OCI-LY1 (cell line): ENCODE measurements around the gene SNTG2.

Experiments
- H2AFZ ChIP-seq: fragments of 200-600 bp; sonication (generic), shearing (Covaris generic); 2 replicates; pipeline ENCODE4 v1.6.0; 2014; ENCODE audit warnings: antibody characterized with exemption, mild to moderate bottlenecking, low read length
- H3F3A ChIP-seq: fragments of 200-600 bp; sonication (generic), shearing (Covaris generic); 2 replicates; pipeline ENCODE4 v1.6.0; 2014; ENCODE audit warnings: mild to moderate bottlenecking, antibody characterized with exemption, low read length, moderate library complexity; ENCODE audit not compliant: insufficient read depth
- H3K27ac ChIP-seq: fragments of 200-600 bp; sonication (generic); 2 replicates; pipeline ENCODE4 v1.5.1; 2014; ENCODE audit warnings: low read length, mixed run types, mild to moderate bottlenecking, low read depth; ENCODE audit not compliant: poor library complexity, severe bottlenecking
- H3K27me3 ChIP-seq: fragments of 200-600 bp; sonication (generic); 2 replicates; pipeline ENCODE4 v1.6.0; 2014; ENCODE audit warnings: antibody characterized with exemption, mild to moderate bottlenecking, low read length, moderate library complexity; ENCODE audit not compliant: insufficient read depth
- H3K36me3 ChIP-seq: fragments of 200-600 bp; sonication (generic); 2 replicates; pipeline ENCODE4 v1.6.1; 2014; ENCODE audit warnings: mild to moderate bottlenecking, antibody characterized with exemption, low read length, moderate library complexity, mixed read lengths; ENCODE audit not compliant: insufficient read depth
- H3K4me1 ChIP-seq: fragments of 200-600 bp; sonication (generic); 2 replicates; pipeline ENCODE4 v1.5.1; 2014; ENCODE audit warnings: mild to moderate bottlenecking, low read length, moderate library complexity; ENCODE audit not compliant: insufficient read depth, severe bottlenecking
- H3K4me2 ChIP-seq: fragments of 200-600 bp; sonication (generic), shearing (Covaris generic); 2 replicates; pipeline ENCODE4 v1.6.1; 2014; ENCODE audit warnings: low read length
- H3K4me3 ChIP-seq: fragments of 200-600 bp; sonication (generic); 2 replicates; pipeline ENCODE4 v1.5.1; 2014; ENCODE audit warnings: low read length, low read depth, mild to moderate bottlenecking, mixed read lengths; ENCODE audit not compliant: poor library complexity, severe bottlenecking
- H3K79me2 ChIP-seq: fragments of 200-600 bp; shearing (Covaris generic); 2 replicates; pipeline ENCODE4 v1.6.1; 2016; ENCODE audit warnings: mixed run types, low read length, mixed read lengths; ENCODE audit not compliant: insufficient read depth
- H3K9ac ChIP-seq: fragments of 200-600 bp; sonication (generic), shearing (Covaris generic); 2 replicates; pipeline ENCODE4 v1.6.1; 2014; ENCODE audit warnings: mild to moderate bottlenecking, low read length, mixed read lengths
- H3K9me2 ChIP-seq: fragments of 200-600 bp; sonication (generic), shearing (Covaris generic); 2 replicates; pipeline ENCODE4 v1.6.1; 2014; ENCODE audit warnings: low read depth, mild to moderate bottlenecking, low read length, mixed read lengths
- H3K9me3 ChIP-seq: fragments of 200-600 bp; shearing (Covaris generic); 2 replicates; pipeline ENCODE4 v1.6.1; 2014; ENCODE audit warnings: low read length, mixed read lengths
- H4K20me1 ChIP-seq: fragments of 200-600 bp; sonication (generic), shearing (Covaris generic); 2 replicates; pipeline ENCODE4 v1.6.0; 2016; ENCODE audit warnings: mild to moderate bottlenecking, low read length; ENCODE audit not compliant: insufficient read depth
- EZH2 ChIP-seq: fragments of 200-600 bp; sonication (generic), shearing (Covaris generic); IDR thresholded peaks from 2 replicates; pipeline ENCODE4 v1.8.0; 2017; ENCODE audit warnings: borderline replicate concordance, mixed run types, mild to moderate bottlenecking, antibody characterized with exemption, low read length, moderate library complexity, mixed read lengths
- TF ChIP-seq, protein P1 (sequence below): fragments of 200-600 bp; sonication (generic), shearing (Covaris generic); IDR thresholded peaks from 2 replicates; pipeline ENCODE4 v1.5.1; 2017; ENCODE audit warnings: mild to moderate bottlenecking, antibody characterized with exemption, low read length, moderate library complexity, mixed read lengths

SNTG2 gene

GRCh38 chr2:1371082-1371481 lies 420.4 kb downstream of the SNTG2 start:
- H3K4me2 ChIP-seq, result no peak overlapping the region
- H3K9me2 ChIP-seq, result no peaks in the 10 kb centered on the region
- H3F3A ChIP-seq, result no peaks in the 10 kb centered on the region
- H3K4me3 ChIP-seq, result no peak overlapping the region
- no peaks in the 10 kb centered on the region for H3K4me1 ChIP-seq
- H2AFZ ChIP-seq, result no peak overlapping the region
- peaks cover 3% of the 10 kb centered on the region; the same call in 1 of the 2 replicates for H3K27me3 ChIP-seq
- no peak overlapping the region for H3K9ac ChIP-seq
- H3K79me2 ChIP-seq, result no peaks in the 10 kb centered on the region
- no peaks in the 10 kb centered on the region for H4K20me1 ChIP-seq
- H3K36me3 ChIP-seq, result no peaks in the 10 kb centered on the region
- no peaks in the 10 kb centered on the region for H3K9me3 ChIP-seq
- TF ChIP-seq, protein P1, sequence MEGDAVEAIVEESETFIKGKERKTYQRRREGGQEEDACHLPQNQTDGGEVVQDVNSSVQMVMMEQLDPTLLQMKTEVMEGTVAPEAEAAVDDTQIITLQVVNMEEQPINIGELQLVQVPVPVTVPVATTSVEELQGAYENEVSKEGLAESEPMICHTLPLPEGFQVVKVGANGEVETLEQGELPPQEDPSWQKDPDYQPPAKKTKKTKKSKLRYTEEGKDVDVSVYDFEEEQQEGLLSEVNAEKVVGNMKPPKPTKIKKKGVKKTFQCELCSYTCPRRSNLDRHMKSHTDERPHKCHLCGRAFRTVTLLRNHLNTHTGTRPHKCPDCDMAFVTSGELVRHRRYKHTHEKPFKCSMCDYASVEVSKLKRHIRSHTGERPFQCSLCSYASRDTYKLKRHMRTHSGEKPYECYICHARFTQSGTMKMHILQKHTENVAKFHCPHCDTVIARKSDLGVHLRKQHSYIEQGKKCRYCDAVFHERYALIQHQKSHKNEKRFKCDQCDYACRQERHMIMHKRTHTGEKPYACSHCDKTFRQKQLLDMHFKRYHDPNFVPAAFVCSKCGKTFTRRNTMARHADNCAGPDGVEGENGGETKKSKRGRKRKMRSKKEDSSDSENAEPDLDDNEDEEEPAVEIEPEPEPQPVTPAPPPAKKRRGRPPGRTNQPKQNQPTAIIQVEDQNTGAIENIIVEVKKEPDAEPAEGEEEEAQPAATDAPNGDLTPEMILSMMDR, result no peak
- TF ChIP-seq EZH2, result no peak
- H3K27ac ChIP-seq, result no peak overlapping the region

- H2AFZ ChIP-seq, result no peak overlapping the region
- H3K27ac ChIP-seq, result no peak overlapping the region
- no peak overlapping the region for H3K9ac ChIP-seq
Measured at GRCh38 chr2:1373830-1374229, 423.2 kb downstream of the SNTG2 start.

GRCh38 chr2:1374287-1374686 lies 423.6 kb downstream of the SNTG2 start:
- H3K4me1 ChIP-seq, result no peaks in the 10 kb centered on the region
- H3K79me2 ChIP-seq, result no peaks in the 10 kb centered on the region
- no peaks in the 10 kb centered on the region for H3K9me3 ChIP-seq
- no peak overlapping the region for H3K9ac ChIP-seq
- H3K4me3 ChIP-seq, result no peak overlapping the region
- TF ChIP-seq, protein P1, result no peak
- TF ChIP-seq EZH2, result no peak
- H4K20me1 ChIP-seq, result no peaks in the 10 kb centered on the region
- no peaks in the 10 kb centered on the region for H3K9me2 ChIP-seq
- H3K27me3 ChIP-seq, result no peaks in the 10 kb centered on the region
- H3K27ac ChIP-seq, result no peak overlapping the region
- no peaks in the 10 kb centered on the region for H3K36me3 ChIP-seq
- no peaks in the 10 kb centered on the region for H3F3A ChIP-seq
- no peak overlapping the region for H3K4me2 ChIP-seq
- H2AFZ ChIP-seq, result no peak overlapping the region

More at GRCh38 chr2:1373830-1374229, 423.2 kb downstream of the SNTG2 start:
- Histone ChIP-seq H3K9me2 (no peaks in the 10 kb centered on the region), H3K4me3 (no peak overlapping the region), H3K9me3 (no peaks in the 10 kb centered on the region), H3K4me1 (no peaks in the 10 kb centered on the region), H4K20me1 (no peaks in the 10 kb centered on the region), H3K79me2 (no peaks in the 10 kb centered on the region), H3K4me2 (no peak overlapping the region), H3K27me3 (no peaks in the 10 kb centered on the region), H3F3A (no peaks in the 10 kb centered on the region), H3K36me3 (no peaks in the 10 kb centered on the region)
- TF ChIP-seq, protein P1, result no peak
- TF ChIP-seq EZH2, result no peak
